K562 (cell line): Measurements from ENCODE around the gene DOCK3. TPM values are rescaled to one million over a fixed set of nuclear protein-coding genes. Genes with fewer than 3 reads are reported as not detected.

Experiments used
- CTCF ChIP-seq, 3 experiments: IDR thresholded peaks in 2 of 3; conservative IDR thresholded peaks in 1 of 3; 2 replicates each; pipeline ENCODE4 v1.5.1; 2011 to 2012; ENCODE audit warnings: low read length in 3 of 3, mild to moderate bottlenecking in 3 of 3, control low read depth in 2 of 3, improper control_type of control experiment in 1 of 3, inconsistent platforms in 1 of 3, low read depth in 1 of 3, mixed read lengths in 1 of 3, moderate library complexity in 1 of 3; ENCODE audit not compliant: insufficient read depth in 2 of 3
- KLF1 ChIP-seq: fragments of 450-650 bp; IDR thresholded peaks from 2 replicates; pipeline ENCODE4 v1.6.1; 2016; ENCODE audit warnings: missing genetic modification characterization, missing compliant biosample characterization
- ZNF584 ChIP-seq: fragments of 200-800 bp; sonication (Bioruptor generic); IDR thresholded peaks from 2 replicates; pipeline ENCODE4 v1.6.1; 2016; ENCODE audit warnings: low read depth, mild to moderate bottlenecking, missing genetic modification characterization, missing compliant biosample characterization
- polyA plus RNA-seq, 8 experiments: library from polyadenylated mRNA; depleted of rRNA in 4 of 8; stranded (reverse) in 5 of 8; unstranded in 3 of 8; fragments of >200 nt; fragmentation: Nextera tagmentation in 2 of 8; fragmentation: Illumina TruSeq in 1 of 8; extraction: Ambion mirVana in 2 of 8; extraction: Trizol in 1 of 8; gene quantifications; 2 replicates each; pipeline versions ENCODE4 v1.2.1 to v1.2.3, GENCODE V29; 2011 to 2014; ENCODE audit warnings: inconsistent platforms in 1 of 8, missing spikeins in 1 of 8
- total RNA-seq, 7 experiments: library from RNA; depleted of rRNA in 6 of 7; stranded (reverse); fragments of >200 nt in 6 of 7; fragmentation: Illumina TruSeq in 2 of 7; extraction: Trizol in 2 of 7; gene quantifications; 2 replicates each; pipeline versions ENCODE4 v1.2.1 to v1.2.3, GENCODE V29; 2011 to 2021; ENCODE audit warnings: low replicate concordance in 1 of 7
- TF ChIP-seq, protein P1 (sequence below), 2 experiments: fragments of 450-650 bp; IDR thresholded peaks; 2 replicates each; pipeline ENCODE4 v1.6.1; 2016; ENCODE audit warnings: mild to moderate bottlenecking in 2 of 2, borderline replicate concordance in 1 of 2, low read depth in 1 of 2, moderate library complexity in 1 of 2

The DOCK3 gene
- total and polyA plus RNA-seq, 9 of the 15 experiments (the other 6 are each of a cell fraction or from before 2014, with no cell fraction given) = under 0.01 to 0.03 (median 0.01) TPM; not detected in 4

DNA sequence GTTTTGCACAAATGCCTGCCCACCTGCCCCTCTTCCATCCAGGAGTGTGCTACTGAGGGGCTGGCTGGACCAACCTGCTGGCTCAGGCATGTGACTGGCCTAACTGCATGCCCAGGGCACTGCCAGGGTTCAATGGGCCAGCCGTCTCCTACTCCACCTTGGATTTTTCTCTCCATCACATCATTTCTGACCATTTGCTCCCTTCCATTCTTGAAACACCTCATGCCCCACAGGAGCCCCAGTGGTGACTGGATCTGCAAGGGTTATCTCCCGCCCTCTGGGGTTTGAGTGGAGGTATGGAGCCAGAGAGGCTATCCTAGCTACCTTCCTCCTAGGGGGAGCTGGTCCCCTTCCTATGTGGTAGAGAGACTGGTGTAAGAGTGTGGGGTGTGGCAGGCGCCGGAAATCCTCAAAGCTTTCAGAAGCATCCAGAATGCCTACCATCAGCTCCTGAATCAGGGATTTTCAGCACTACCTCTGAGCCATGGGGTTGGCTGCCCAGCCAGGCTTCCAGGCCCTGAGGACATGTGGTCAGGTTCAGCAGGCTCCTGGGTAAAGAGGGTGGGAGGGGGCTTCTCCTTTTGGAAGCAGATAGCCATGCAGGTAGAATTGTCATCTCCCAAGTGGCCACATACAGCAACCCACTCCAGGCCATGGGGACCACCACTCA is 707.5 kb downstream of the DOCK3 start (continued):
- TF ChIP-seq, protein P1, sequence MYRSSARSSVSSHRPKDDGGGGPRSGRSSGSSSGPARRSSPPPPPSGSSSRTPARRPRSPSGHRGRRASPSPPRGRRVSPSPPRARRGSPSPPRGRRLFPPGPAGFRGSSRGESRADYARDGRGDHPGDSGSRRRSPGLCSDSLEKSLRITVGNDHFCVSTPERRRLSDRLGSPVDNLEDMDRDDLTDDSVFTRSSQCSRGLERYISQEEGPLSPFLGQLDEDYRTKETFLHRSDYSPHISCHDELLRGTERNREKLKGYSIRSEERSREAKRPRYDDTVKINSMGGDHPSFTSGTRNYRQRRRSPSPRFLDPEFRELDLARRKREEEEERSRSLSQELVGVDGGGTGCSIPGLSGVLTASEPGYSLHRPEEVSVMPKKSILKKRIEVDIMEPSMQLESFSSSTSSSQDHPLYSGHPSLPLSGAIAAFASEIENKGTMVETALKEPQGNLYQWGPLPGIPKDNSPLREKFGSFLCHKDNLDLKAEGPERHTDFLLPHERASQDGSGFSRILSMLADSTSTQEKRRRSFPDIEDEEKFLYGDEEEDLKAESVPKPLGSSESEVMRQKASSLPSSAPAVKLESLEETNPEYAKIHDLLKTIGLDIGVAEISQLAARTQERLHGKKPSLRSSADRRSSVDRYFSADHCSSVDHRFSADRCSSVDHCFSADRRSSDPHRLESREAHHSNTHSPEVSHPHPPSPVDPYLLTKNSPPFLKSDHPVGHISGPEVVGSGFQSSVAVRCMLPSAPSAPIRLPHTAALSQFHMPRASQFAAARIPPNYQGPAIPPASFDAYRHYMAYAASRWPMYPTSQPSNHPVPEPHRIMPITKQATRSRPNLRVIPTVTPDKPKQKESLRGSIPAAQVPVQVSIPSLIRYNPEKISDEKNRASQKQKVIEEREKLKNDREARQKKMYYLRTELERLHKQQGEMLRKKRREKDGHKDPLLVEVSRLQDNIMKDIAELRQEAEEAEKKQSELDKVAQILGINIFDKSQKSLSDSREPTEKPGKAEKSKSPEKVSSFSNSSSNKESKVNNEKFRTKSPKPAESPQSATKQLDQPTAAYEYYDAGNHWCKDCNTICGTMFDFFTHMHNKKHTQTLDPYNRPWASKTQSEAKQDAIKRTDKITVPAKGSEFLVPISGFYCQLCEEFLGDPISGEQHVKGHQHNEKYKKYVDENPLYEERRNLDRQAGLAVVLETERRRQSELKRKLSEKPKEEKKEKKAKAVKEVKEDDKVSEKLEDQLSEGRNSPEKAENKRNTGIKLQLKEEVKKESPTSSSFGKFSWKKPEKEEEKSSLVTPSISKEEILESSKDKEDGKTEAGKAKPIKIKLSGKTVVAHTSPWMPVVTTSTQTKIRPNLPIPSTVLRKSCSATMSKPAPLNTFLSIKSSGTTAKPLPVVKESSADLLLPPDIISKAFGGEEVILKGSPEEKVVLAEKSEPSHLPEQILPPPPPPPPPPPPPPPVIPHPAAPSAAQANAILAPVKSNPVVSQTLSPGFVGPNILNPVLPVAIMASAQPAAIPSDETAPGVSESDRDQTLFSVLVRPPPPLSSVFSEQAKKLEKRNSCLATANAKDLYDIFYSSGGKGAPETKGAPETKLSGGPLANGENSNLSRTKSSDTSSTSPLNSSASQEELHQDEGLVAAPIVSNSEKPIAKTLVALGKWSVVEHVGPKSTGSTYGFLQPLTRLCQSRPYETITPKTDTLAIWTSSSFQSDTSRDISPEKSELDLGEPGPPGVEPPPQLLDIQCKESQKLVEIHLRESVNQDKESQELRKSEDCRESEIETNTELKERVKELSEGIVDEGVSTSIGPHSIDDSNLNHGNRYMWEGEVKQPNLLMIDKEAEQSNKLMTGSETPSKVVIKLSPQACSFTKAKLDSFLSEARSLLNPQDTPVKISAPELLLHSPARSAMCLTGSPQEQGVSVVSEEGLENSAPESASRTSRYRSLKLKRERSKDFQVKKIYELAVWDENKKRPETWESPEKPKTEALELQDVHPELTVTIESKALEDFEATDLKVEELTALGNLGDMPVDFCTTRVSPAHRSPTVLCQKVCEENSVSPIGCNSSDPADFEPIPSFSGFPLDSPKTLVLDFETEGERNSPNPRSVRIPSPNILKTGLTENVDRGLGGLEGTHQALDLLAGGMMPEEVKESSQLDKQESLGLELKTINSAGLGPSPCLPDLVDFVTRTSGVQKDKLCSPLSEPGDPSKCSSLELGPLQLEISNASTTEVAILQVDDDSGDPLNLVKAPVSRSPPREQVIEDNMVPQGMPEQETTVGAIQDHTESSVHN (IDR thresholded peaks at IDR 0.05; ENCODE audit: borderline replicate concordance in 1 of 2, low read depth in 1 of 2) = no peak
- no peak for TF ChIP-seq KLF1 (tag)
- no peak for TF ChIP-seq ZNF584 (CRISPR knock-in tag)
- TF ChIP-seq CTCF (IDR thresholded peaks at IDR 0.05 in 2 of 3, conservative IDR thresholded peaks at IDR 0.05 in 1 of 3; ENCODE audit: insufficient read depth in 2 of 3, low read depth in 1 of 3, low read length in 3 of 3) = peak in 1 of 3 experiments; percentile 10; a peak in 1 of 6 replicates
